Subcutaneous adipose tissue (tissue), 4 donors: ENCODE measurements around the gene P2RX7. TPM values are rescaled to one million over a fixed set of nuclear protein-coding genes. Genes with fewer than 3 reads are reported as not detected.

ENCODE experiments used
- total RNA-seq, 4 donors: library from RNA; depleted of rRNA; stranded (reverse); fragments of >200 nt; gene quantifications; one replicate each; pipeline ENCODE4 v1.1.0, GENCODE V29; 2016
- TF ChIP-seq, protein P1 (sequence below): fragments of 450-650 bp; IDR thresholded peaks from one replicate; pipeline ENCODE4 v1.5.1; 2016; ENCODE audit warnings: low read depth, mild to moderate bottlenecking, control low read depth, antibody characterized with exemption, moderate library complexity

The P2RX7 gene
- total RNA-seq, 4 donors from 2014 or later: 2.4 to 29.2 (median 5.0) TPM

DNA sequence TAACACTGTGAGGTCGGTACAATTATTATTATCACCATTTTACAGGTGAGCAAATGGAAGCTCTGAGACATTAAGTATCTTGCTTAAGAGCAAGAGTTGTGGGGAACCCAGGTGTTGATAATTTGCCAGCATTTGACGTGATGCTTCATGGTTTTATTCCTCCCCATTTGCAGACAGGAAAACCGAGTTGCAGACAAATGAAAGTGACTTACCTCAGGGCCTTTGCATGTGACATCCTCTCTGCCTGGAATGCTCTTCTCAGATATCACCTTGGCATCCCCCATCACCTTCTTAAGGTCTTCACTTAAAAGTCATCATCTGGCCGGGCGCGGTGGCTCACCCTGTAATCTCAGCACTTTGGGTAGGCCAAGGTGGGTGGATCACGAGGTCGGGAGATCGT, 21.0 kb upstream of the P2RX7 start:
- TF ChIP-seq, protein P1, sequence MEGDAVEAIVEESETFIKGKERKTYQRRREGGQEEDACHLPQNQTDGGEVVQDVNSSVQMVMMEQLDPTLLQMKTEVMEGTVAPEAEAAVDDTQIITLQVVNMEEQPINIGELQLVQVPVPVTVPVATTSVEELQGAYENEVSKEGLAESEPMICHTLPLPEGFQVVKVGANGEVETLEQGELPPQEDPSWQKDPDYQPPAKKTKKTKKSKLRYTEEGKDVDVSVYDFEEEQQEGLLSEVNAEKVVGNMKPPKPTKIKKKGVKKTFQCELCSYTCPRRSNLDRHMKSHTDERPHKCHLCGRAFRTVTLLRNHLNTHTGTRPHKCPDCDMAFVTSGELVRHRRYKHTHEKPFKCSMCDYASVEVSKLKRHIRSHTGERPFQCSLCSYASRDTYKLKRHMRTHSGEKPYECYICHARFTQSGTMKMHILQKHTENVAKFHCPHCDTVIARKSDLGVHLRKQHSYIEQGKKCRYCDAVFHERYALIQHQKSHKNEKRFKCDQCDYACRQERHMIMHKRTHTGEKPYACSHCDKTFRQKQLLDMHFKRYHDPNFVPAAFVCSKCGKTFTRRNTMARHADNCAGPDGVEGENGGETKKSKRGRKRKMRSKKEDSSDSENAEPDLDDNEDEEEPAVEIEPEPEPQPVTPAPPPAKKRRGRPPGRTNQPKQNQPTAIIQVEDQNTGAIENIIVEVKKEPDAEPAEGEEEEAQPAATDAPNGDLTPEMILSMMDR: no peak

DNA sequence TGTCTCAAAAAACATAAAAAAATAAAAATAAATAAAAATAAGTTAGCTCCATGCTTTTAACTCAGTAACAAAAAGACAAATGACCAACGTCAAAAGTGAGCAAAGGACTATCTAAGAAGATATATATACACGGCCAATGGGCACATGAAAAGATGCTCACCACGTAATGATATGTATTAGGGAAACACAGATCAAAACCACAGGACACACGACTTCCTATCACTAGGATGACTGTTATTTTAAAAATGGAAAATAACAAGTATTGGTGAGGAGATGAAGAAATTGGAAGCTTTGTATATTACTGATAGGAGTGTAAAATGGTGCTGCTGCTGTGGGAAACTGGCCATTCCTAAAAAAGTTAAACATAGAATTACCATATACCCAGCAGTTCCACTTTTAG, 20.2 kb upstream of the P2RX7 start:
- TF ChIP-seq, protein P1: no peak

DNA sequence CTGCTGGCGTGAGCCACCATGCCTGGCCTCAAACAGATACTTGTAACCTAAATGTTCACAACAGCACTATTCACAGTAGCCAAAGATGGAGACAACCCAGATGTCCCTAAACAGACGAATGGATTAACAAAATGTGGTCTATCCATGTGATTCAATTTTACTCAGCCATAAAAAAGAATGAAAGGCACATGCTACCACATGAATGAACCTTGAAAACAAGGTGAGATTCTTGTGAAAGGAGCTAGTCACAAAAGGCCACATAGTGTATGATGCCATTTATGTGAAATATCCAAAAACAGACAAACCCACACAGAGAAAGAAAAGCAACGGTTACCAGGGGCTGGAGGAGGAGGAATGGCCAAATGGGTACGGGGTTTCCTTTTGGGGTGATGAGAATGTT, 19.6 kb upstream of the P2RX7 start:
- TF ChIP-seq, protein P1: no peak

DNA sequence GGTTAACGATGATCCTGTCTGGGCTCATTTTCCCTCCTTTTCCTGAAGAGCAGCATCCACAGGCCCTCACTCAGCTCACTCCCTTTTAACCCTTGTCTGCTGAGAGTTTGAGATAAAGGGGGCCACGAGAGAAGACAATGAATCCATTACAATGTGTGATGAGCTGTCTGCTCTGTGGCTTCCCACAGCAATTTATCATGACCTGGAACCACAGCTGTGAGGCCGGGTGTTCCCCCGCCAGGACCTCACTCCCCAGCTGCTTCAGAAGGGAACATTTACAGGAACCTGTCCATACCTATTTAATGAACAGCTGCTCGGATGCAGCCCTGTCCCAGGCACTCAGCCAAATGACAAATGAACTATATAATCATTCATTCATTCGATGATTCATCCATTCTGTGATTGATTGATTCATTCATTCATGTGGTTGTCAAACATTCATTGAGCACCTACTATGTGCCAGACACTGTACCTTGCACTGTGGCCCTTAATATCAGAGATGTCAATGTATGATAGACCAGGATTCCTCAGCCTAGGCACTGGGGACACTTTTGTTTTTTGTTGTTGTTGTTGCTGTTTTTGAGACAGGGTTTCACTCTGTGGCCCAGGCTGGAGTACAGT, 18.5 kb upstream of the P2RX7 start:
- TF ChIP-seq, protein P1: no peak

DNA sequence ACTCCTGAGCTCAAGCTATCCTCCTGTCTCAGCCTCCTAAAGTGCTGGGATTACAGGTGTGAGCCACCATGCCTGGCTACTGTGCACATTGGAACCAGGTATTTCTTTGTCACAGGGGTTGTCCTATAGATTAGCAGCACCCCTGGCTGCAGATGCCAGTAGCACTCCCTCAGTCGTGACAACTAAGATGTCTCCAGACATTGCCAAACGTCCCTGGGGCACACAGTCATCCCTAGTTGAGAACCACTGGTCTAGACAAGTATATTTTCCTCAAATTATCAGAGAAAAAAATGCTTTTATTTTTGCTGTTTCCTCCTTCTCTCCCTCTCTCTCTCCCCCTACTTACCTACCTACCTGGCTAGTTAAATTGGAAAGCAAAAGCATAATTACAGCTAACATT, 17.9 kb upstream of the P2RX7 start:
- TF ChIP-seq, protein P1: no peak

DNA sequence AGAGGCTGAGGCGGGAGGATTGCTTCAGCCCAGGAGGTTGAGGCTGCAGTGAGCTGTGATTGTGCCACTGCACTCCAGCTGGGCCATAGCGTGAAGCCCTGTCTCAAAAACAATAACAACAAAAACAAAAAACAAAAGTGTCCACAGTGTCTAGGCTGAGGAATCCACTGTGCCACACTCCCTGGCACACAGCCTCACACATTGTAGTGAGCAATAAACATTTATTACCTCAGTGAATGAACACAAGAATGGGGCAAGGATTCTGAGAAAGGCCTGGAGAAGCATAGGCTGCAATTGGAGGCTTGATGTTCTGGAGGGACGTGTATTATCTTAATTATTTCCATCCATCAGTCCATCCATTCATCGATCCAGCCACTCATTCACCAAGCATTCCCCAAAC, 17.1 kb upstream of the P2RX7 start:
- TF ChIP-seq, protein P1: no peak

DNA sequence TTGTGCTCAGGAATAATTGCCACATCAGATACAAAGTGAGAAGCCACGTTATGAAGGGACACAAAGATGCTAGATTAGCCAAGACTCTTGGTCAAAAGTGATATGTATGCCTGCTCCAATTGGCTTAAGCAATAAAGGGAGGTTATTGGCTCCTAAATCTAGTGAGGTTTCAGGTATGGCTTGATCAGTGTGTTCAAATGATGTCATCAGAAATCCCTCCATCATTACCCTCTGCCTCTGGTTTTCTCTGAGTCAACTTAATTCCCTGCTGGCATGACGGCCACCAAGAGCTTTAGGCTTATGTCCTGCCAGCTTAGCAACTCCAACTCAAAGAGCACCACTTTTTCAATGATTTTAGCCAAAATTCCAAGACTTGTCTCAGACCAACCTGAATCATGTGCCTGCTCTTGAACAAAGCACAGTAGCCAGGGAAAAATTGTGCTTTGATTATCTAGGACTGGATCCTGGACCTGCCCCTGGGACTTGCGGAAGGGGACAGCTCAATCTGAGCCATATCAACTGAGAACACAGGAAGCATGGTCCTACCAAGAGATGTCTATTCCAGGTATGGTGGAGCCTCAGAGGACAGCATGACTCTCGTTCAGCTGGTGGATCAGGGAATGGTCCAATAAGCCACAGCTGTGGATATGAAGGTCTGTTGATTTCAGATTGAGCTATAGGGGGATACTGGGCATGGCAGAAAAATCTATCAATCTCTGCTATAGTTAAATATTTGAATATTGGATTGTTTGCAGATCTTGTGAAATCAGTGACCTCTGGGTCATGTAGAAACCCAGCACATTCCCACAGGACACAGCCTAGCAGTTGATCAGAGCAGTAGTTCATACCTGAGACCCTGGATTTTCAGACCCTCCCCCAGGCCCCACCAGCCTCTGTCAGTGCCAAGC, 16.1 kb upstream of the P2RX7 start:
- TF ChIP-seq, protein P1: no peak
